H1 (cell line): ENCODE measurements around the gene KDF1. TPM values are rescaled to one million over a fixed set of nuclear protein-coding genes. Genes with fewer than 3 reads are reported as not detected.

Source experiments
- CTCF ChIA-PET: fragments of 300-600 bp; sonication (Branson Sonifier 250); formaldehyde crosslinking; loops from one replicate; lab custom pipeline; 2021; ENCODE audit not compliant: partially characterized antibody; lab: Charles Lee
- POLR2A ChIA-PET: fragments of 300-600 bp; sonication (Branson Sonifier 250); formaldehyde crosslinking; loops from one replicate; lab custom pipeline; 2021; ENCODE audit warnings: inconsistent platforms; ENCODE audit not compliant: partially characterized antibody; lab: Charles Lee
- DNase-seq, 2 experiments: peaks; one replicate each; pipeline versions ENCODE4 v3.0.0 to v3.0.0-alpha.2; 2010 to 2022; ENCODE audit warnings: low spot score in 2 of 2, low read depth in 1 of 2, mixed read lengths in 1 of 2
- FAIRE-seq: peaks from 2 replicates; lab custom pipeline; 2011; peaks lifted over from hg19 to GRCh38; lab: Jason Lieb, UNC
- H2AFZ ChIP-seq: 2 replicates; pipeline ENCODE4 v1.8.1; 2012; ENCODE audit warnings: low read length, inconsistent platforms
- H2AK5ac ChIP-seq: 2 replicates; pipeline ENCODE4 v1.6.1; 2013; ENCODE audit warnings: low read depth, low read length
- H2BK120ac ChIP-seq: replicated peaks from 2 replicates; pipeline ENCODE3; 2013; ENCODE audit warnings: low read depth, low read length, inconsistent platforms
- H2BK12ac ChIP-seq: 2 replicates; pipeline ENCODE4 v1.6.1; 2013; ENCODE audit warnings: low read depth, low read length
- H2BK15ac ChIP-seq: 2 replicates; pipeline ENCODE4 v1.6.1; 2013; ENCODE audit warnings: low read length
- H2BK20ac ChIP-seq: 2 replicates; pipeline ENCODE4 v1.6.1; 2013; ENCODE audit warnings: low read length
- H2BK5ac ChIP-seq: 2 replicates; pipeline ENCODE4 v1.6.1; 2013; ENCODE audit warnings: low read depth, low read length
- H3K14ac ChIP-seq: 2 replicates; pipeline ENCODE4 v1.6.1; 2013; ENCODE audit warnings: inconsistent platforms; ENCODE audit not compliant: insufficient read length
- H3K18ac ChIP-seq: 2 replicates; pipeline ENCODE4 v1.6.1; 2013; ENCODE audit warnings: low read length; ENCODE audit errors: extremely low read depth
- H3K23ac ChIP-seq: 2 replicates; pipeline ENCODE4 v1.6.1; 2013; ENCODE audit warnings: inconsistent platforms; ENCODE audit not compliant: insufficient read length
- H3K23me2 ChIP-seq: 2 replicates; pipeline ENCODE4 v1.6.1; 2013; ENCODE audit warnings: low read depth, low read length
- H3K27ac ChIP-seq: 2 replicates; pipeline ENCODE4 v1.6.1; 2011; ENCODE audit warnings: low read depth, low read length, inconsistent platforms
- H3K27me3 ChIP-seq, 4 experiments: replicated peaks in 1 of 4; 1 replicate in 1 of 4; 2 replicates in 3 of 4; pipeline versions ENCODE4 v1.6.1 to v1.8.1; 2011 to 2013; ENCODE audit warnings: low read length in 3 of 4, mild to moderate bottlenecking in 3 of 4, inconsistent platforms in 2 of 4, mixed read lengths in 2 of 4, moderate library complexity in 1 of 4; ENCODE audit not compliant: control insufficient read depth in 3 of 4, insufficient read depth in 3 of 4; ENCODE audit errors: extremely low read depth in 1 of 4
- H3K36me3 ChIP-seq, 4 experiments: 2 replicates each; pipeline versions ENCODE4 v1.6.1 to v1.8.1; 2011 to 2013; ENCODE audit warnings: mild to moderate bottlenecking in 4 of 4, low read length in 3 of 4, moderate library complexity in 2 of 4, control low read depth in 1 of 4, inconsistent platforms in 1 of 4; ENCODE audit not compliant: insufficient read depth in 4 of 4, control insufficient read depth in 2 of 4
- H3K4ac ChIP-seq: replicated peaks from 2 replicates; pipeline ENCODE3; 2013; ENCODE audit warnings: low read length, low read depth, mixed read lengths, inconsistent platforms; ENCODE audit not compliant: insufficient read length
- H3K4me1 ChIP-seq, 4 experiments: replicated peaks in 1 of 4; 1 replicate in 1 of 4; 2 replicates in 3 of 4; pipeline versions ENCODE4 v1.6.1 to v1.8.1; 2011 to 2013; ENCODE audit warnings: low read length in 3 of 4, inconsistent platforms in 2 of 4, mixed read lengths in 1 of 4; ENCODE audit not compliant: insufficient read depth in 4 of 4, control insufficient read depth in 3 of 4
- H3K4me2 ChIP-seq, 2 experiments: 2 replicates each; pipeline versions ENCODE4 v1.6.1 to v1.8.1; 2011 to 2013; ENCODE audit warnings: low read depth in 2 of 2, low read length in 2 of 2, control low read depth in 1 of 2, inconsistent platforms in 1 of 2, mild to moderate bottlenecking in 1 of 2; ENCODE audit not compliant: insufficient read depth in 1 of 2
- H3K4me3 ChIP-seq, 4 experiments: fragments of 200-600, 300-600 bp in 1 of 4; sonication (generic), shearing (Covaris generic), sonication (Bioruptor Twin) in 1 of 4; 2 replicates each; pipeline versions ENCODE4 v1.5.1 to v1.8.1; 2011 to 2016; ENCODE audit warnings: low read length in 4 of 4, low read depth in 3 of 4, control low read depth in 2 of 4, inconsistent platforms in 2 of 4, mild to moderate bottlenecking in 2 of 4, mixed read lengths in 1 of 4, moderate library complexity in 1 of 4; ENCODE audit not compliant: insufficient read depth in 2 of 4; ENCODE audit errors: extremely low read depth in 1 of 4
- H3K56ac ChIP-seq: replicated peaks from 2 replicates; pipeline ENCODE3; 2013; ENCODE audit warnings: low read depth, mild to moderate bottlenecking, mixed read lengths, low read length, inconsistent platforms; ENCODE audit not compliant: insufficient read length
- H3K79me1 ChIP-seq: 2 replicates; pipeline ENCODE4 v1.6.1; 2013; ENCODE audit warnings: low read depth, low read length, control low read depth
- H3K79me2 ChIP-seq, 2 experiments: 2 replicates each; pipeline versions ENCODE4 v1.6.1 to v1.8.1; 2012 to 2013; ENCODE audit warnings: low read length in 2 of 2, mild to moderate bottlenecking in 2 of 2, inconsistent platforms in 1 of 2; ENCODE audit not compliant: insufficient read depth in 2 of 2, control insufficient read depth in 1 of 2
- H3K9ac ChIP-seq, 4 experiments: replicated peaks in 1 of 4; 1 replicate in 1 of 4; 2 replicates in 3 of 4; pipeline versions ENCODE4 v1.6.1 to v1.8.1; 2011 to 2013; ENCODE audit warnings: low read depth in 3 of 4, low read length in 3 of 4, control low read depth in 2 of 4, mild to moderate bottlenecking in 2 of 4, moderate library complexity in 2 of 4, inconsistent platforms in 1 of 4; ENCODE audit errors: extremely low read depth in 1 of 4
- H3K9me3 ChIP-seq, 2 experiments: 2 replicates each; pipeline versions ENCODE4 v1.6.1 to v1.8.1; 2012 to 2013; ENCODE audit warnings: mild to moderate bottlenecking in 2 of 2, moderate library complexity in 2 of 2, control low read depth in 1 of 2, inconsistent platforms in 1 of 2, low read depth in 1 of 2, low read length in 1 of 2, mixed read lengths in 1 of 2; ENCODE audit not compliant: insufficient read depth in 2 of 2
- H4K20me1 ChIP-seq, 2 experiments: replicated peaks in 1 of 2; 2 replicates each; pipeline versions ENCODE3 to v1.8.1; 2011 to 2013; ENCODE audit warnings: inconsistent platforms in 2 of 2, low read length in 2 of 2, mild to moderate bottlenecking in 1 of 2; ENCODE audit not compliant: insufficient read depth in 2 of 2, control insufficient read depth in 1 of 2
- H4K5ac ChIP-seq: 2 replicates; pipeline ENCODE4 v1.6.1; 2013; ENCODE audit warnings: low read length, low read depth, mixed read lengths, inconsistent platforms; ENCODE audit not compliant: insufficient read length
- H4K8ac ChIP-seq: 2 replicates; pipeline ENCODE4 v1.8.0; 2013; ENCODE audit warnings: mild to moderate bottlenecking, moderate library complexity, low read length, inconsistent platforms; ENCODE audit not compliant: insufficient read depth; ENCODE audit errors: extremely low read depth
- H4K91ac ChIP-seq: replicated peaks from 2 replicates; pipeline ENCODE3; 2013; ENCODE audit warnings: low read length, mixed read lengths, inconsistent platforms; ENCODE audit not compliant: insufficient read length
- BCL11A ChIP-seq, 2 experiments: IDR thresholded peaks; one replicate each; pipeline ENCODE4 v1.6.1; 2011; ENCODE audit warnings: low read depth in 2 of 2, low read length in 2 of 2, mild to moderate bottlenecking in 2 of 2
- CHD1 ChIP-seq: IDR thresholded peaks from 2 replicates; pipeline ENCODE4 v1.6.1; 2012; ENCODE audit warnings: low read depth, low read length, improper control_type of control experiment
- CREB1 ChIP-seq: IDR thresholded peaks from 2 replicates; pipeline ENCODE4 v1.6.1; 2012; ENCODE audit warnings: inconsistent platforms
- SRF ChIP-seq: IDR thresholded peaks from 2 replicates; pipeline ENCODE4 v1.6.1; 2011; ENCODE audit warnings: mild to moderate bottlenecking, low read depth, low read length, moderate library complexity
- ZNF274 ChIP-seq: IDR thresholded peaks from 2 replicates; pipeline ENCODE4 v1.7.0; 2012; ENCODE audit warnings: low read length, borderline replicate concordance; ENCODE audit errors: extremely low read depth
- WGBS, 2 experiments: shearing (Covaris generic) in 1 of 2; methylation state at CpG; one replicate each; pipeline versions ENCODE4 v1.1.6 to v1.1.7; 2013 to 2015; ENCODE audit warnings: low lambda C conversion rate in 2 of 2, mixed read lengths in 2 of 2, inconsistent platforms in 1 of 2, low coverage in 1 of 2, missing lambda C conversion rate in 1 of 2; ENCODE audit not compliant: insufficient replicate concordance in 2 of 2, insufficient coverage in 1 of 2, insufficient read length in 1 of 2; ENCODE audit errors: extremely low coverage in 1 of 2, missing lambda C conversion rate in 1 of 2; 5-methylcytosine and 5-hydroxymethylcytosine counted together
- polyA plus RNA-seq, 7 experiments: library from polyadenylated mRNA; depleted of rRNA in 3 of 7; stranded (reverse) in 5 of 7; unstranded in 2 of 7; fragments of >200 nt in 5 of 7; fragments of 200-250 nt in 2 of 7; gene quantifications; 1 replicate in 5 of 7; 2 replicates in 1 of 7; 4 replicates in 1 of 7; pipeline versions ENCODE4 v1.2.1 to v1.2.3, GENCODE V29; 2011 to 2013; ENCODE audit warnings: missing spikeins in 2 of 7, mixed read lengths in 2 of 7
- total RNA-seq: library from RNA; stranded (reverse); fragmentation: NEBNext Ultra II Directional; extraction: Animal tissue kit (Norgen Biotek cat#: 25700); gene quantifications from 2 replicates; pipeline ENCODE4 v1.2.1, GENCODE V29; 2021

KDF1 gene
- total and polyA plus RNA-seq, 2 of the 8 experiments (the other 6 are each of a cell fraction or from before 2014, with no cell fraction given): 16.9 to 37.5 TPM

DNA sequence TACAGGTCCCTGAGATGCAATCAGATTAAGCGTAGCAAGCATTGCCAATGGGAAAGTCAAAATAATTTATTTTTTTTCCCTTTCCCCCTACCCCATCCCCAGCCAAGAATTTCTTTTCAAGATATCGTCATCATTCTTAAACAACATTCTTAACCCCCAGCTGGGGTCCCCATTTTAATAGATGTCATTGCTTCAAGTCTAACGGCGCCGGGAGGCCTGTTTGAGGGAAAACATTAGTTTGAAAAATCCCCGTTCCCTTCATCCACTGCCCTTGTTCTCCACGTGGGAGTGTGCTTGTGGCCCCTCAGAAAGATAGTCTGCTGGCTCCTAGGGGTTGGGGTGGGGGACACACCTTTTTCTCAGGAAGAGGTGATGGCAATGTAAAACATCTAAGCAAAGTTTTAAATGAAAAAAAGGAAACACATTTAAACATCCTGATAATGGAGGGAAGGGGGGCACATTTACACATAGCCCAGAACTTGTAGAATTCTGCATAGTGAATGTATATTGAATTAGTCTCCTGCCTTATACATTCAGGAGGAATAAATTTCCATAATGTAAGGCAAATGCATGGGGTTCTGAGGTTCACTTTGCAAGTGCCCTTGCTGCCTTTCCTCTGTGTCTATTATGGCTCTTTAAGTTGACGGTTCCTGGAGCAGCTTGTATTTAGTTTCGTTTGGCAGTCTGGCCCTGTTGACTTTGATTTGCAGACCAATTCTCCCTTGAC lies 40.0 kb upstream of the KDF1 start:
- Histone ChIP-seq H2BK12ac (peak overlapping the region; percentile 95), H3K23ac (no peak overlapping the region), H2BK5ac (peak overlapping the region; percentile 98), H2AK5ac (peak overlapping the region; percentile 99), H3K36me3 (peaks cover 4 to 47% (median 9%) of the 10 kb centered on the region in 4 experiments; a peak in 6 of 8 replicates), H4K91ac (peak overlapping the region; percentile 23), H2BK20ac (peak overlapping the region; percentile 93), H3K4me2 (peak overlapping the region; percentile 16 to 42), H3K23me2 (0 out of 2 replicates have a peak, but pooled peaks cover under 1% of the 10 kb centered on the region), H3K56ac (peak overlapping the region; percentile 36), H3K79me2 (peaks cover 0 to 54% of the 10 kb centered on the region in 2 experiments; a peak in 2 of 4 replicates), H4K5ac (peak overlapping the region; percentile 65)
- whole genome bisulfite sequencing, 2 experiments: 64 to 100% methylated on average over 1 to 9 of the region's 9 CpGs
- no peak for TF ChIP-seq SRF
- no peak for TF ChIP-seq CREB1
- no peak for TF ChIP-seq BCL11A (IDR thresholded peaks at IDR 0.05; ENCODE audit: low read depth in 2 of 2, low read length in 2 of 2)
- TF ChIP-seq CHD1: no peak
- no peak for TF ChIP-seq ZNF274
- TF ChIP-seq, all 59 proteins: peak for 0
- ChIA-PET CTCF (interaction anchor here (0.7 to 12.2 kb wide), 7 partner anchors 10 to 100 kb away, joined by 3 to 143 read pairs (median 130); partner anchors contain the start of gene TENT5B), POLR2A (interaction anchor here (0.9 to 58.9 kb wide), 10 partner anchors 1 to 145 kb away, joined by 3 to 1829 read pairs (median 4); partner anchors contain the start of genes NUDC, TENT5B and TRNP1)
- H3K18ac ChIP-seq: peak overlapping the region; percentile 89; the same call in 1 of the 2 replicates
- peak overlapping the region; percentile 0 for H2BK120ac ChIP-seq
- no peak for FAIRE-seq
- H3K14ac ChIP-seq: no peak overlapping the region
- H3K4ac ChIP-seq: peak overlapping the region; percentile 63
- peak overlapping the region in 1 of 4 experiments; percentile 29; a peak in 1 of 8 replicates for H3K4me3 ChIP-seq
- H3K79me1 ChIP-seq: peaks cover 14% of the 10 kb centered on the region
- H4K20me1 ChIP-seq: peaks cover 7 to 11% of the 10 kb centered on the region in 2 experiments
- H2AFZ ChIP-seq: no peak overlapping the region
- peak overlapping the region; percentile 80 for H3K27ac ChIP-seq
- no peak for DNase-seq
- no peaks in the 10 kb centered on the region for H3K9me3 ChIP-seq
- H3K9ac ChIP-seq: peak overlapping the region in 1 of 4 experiments; percentile 35; a peak in 2 of 7 replicates
- H2BK15ac ChIP-seq: no peak overlapping the region
- no peak overlapping the region for H4K8ac ChIP-seq
- H3K27me3 ChIP-seq: no peaks in the 10 kb centered on the region
- peaks cover 27 to 69% (median 45%) of the 10 kb centered on the region in 4 experiments for H3K4me1 ChIP-seq
